Nephron progenitor cell (in vitro differentiated cells): ENCODE results near the gene PRELID3B.
A peak's percentile ranks its signal among the peaks of the same experiment; 100 is the strongest.

Experiments used
- DNase-seq: peaks from one replicate; pipeline ENCODE4 v3.0.0; 2021
- H3K27ac Mint-ChIP-seq: 2 replicates; pipeline ENCODE4 v1.8.0; 2021; ENCODE audit warnings: mild to moderate bottlenecking, moderate library complexity, mixed read lengths
- H3K27me3 Mint-ChIP-seq: 2 replicates; pipeline ENCODE4 v1.8.0; 2021; ENCODE audit warnings: mild to moderate bottlenecking, low read depth, mixed read lengths; ENCODE audit not compliant: poor library complexity
- H3K36me3 Mint-ChIP-seq: 2 replicates; pipeline ENCODE4 v1.8.0; 2021; ENCODE audit warnings: low read depth, mixed read lengths
- H3K4me1 Mint-ChIP-seq: 2 replicates; pipeline ENCODE4 v1.8.0; 2021; ENCODE audit warnings: mixed read lengths
- H3K4me3 Mint-ChIP-seq: 2 replicates; pipeline ENCODE4 v1.8.0; 2021; ENCODE audit warnings: mild to moderate bottlenecking, moderate library complexity, mixed read lengths
- H3K9me3 Mint-ChIP-seq: 2 replicates; pipeline ENCODE4 v1.8.0; 2021; ENCODE audit warnings: mild to moderate bottlenecking, moderate library complexity, mixed read lengths
- CTCF ChIP-seq: fragments of 200-600 bp; sonication (generic); IDR thresholded peaks from 2 replicates; pipeline ENCODE4 v1.5.0; 2021; ENCODE audit warnings: antibody characterized with exemption

PRELID3B gene

GRCh38 chr20:59010321-59010994 lies 32.1 kb downstream of the PRELID3B start:
- TF ChIP-seq CTCF = no peak
- H3K4me3 Mint-ChIP-seq = no peak overlapping the region
- H3K36me3 Mint-ChIP-seq = no peaks in the 10 kb centered on the region
- peaks cover 9% of the 10 kb centered on the region for H3K27me3 Mint-ChIP-seq
- H3K4me1 Mint-ChIP-seq = peaks cover 34% of the 10 kb centered on the region
- no peak for DNase-seq
- H3K27ac Mint-ChIP-seq = no peak overlapping the region
- no peaks in the 10 kb centered on the region for H3K9me3 Mint-ChIP-seq

- DNase-seq = no peak
- peaks cover 41% of the 10 kb centered on the region for H3K4me1 Mint-ChIP-seq
- H3K36me3 Mint-ChIP-seq = no peaks in the 10 kb centered on the region
- peaks cover 13% of the 10 kb centered on the region for H3K27me3 Mint-ChIP-seq
- no peak overlapping the region for H3K27ac Mint-ChIP-seq
- no peaks in the 10 kb centered on the region for H3K9me3 Mint-ChIP-seq
- no peak for TF ChIP-seq CTCF
- H3K4me3 Mint-ChIP-seq = no peak overlapping the region
Observed at GRCh38 chr20:59008715-59009336, 33.8 kb downstream of the PRELID3B start.

- no peak for DNase-seq
- Mint-ChIP-seq H3K4me1 (peaks cover 44% of the 10 kb centered on the region), H3K27ac (no peak overlapping the region), H3K36me3 (no peaks in the 10 kb centered on the region), H3K9me3 (no peaks in the 10 kb centered on the region), H3K4me3 (peak overlapping the region; percentile 76), H3K27me3 (peaks cover 10% of the 10 kb centered on the region)
- TF ChIP-seq CTCF = no peak
Observed at GRCh38 chr20:59007665-59008511, 34.7 kb downstream of the PRELID3B start.

GRCh38 chr20:59006864-59007664 lies 35.5 kb downstream of the PRELID3B start, which contains the start of gene CTSZ:
Gene CTSZ, minus strand, starts transcription at chr20:59007254. Its CDS starts 126 bp downstream, at chr20:59007128.
- peak; percentile 72 for DNase-seq

More at GRCh38 chr20:59006864-59007664, 35.5 kb downstream of the PRELID3B start, which contains the start of gene CTSZ:
- Mint-ChIP-seq H3K36me3 (no peaks in the 10 kb centered on the region), H3K27me3 (peaks cover 10% of the 10 kb centered on the region), H3K4me1 (peaks cover 52% of the 10 kb centered on the region), H3K27ac (no peak within 1 kb of the TSS), H3K4me3 (peak within 1 kb of the TSS; percentile 76), H3K9me3 (no peaks in the 10 kb centered on the region)
- TF ChIP-seq CTCF = no peak
